Measurements from ENCODE around the gene KCNG2. TPM values are rescaled to one million over a fixed set of nuclear protein-coding genes. Genes with fewer than 3 reads are reported as not detected.

KCNG2 gene
- total RNA-seq, 1 donor from 2014 or later: not detected

- no peak for DNase-seq (ENCODE audit: low read depth, low spot score)
- TF ChIP-seq CTCF (conservative IDR thresholded peaks at IDR 0.05): no peak
- Mint-ChIP-seq H3K27ac (ENCODE audit: unreplicated experiment) (no peak overlapping the region), H3K9me3 (peaks cover 6% of the 10 kb centered on the region), H3K36me3 (ENCODE audit: low read depth) (no peaks in the 10 kb centered on the region), H3K27me3 (ENCODE audit: low read depth) (peaks cover 8% of the 10 kb centered on the region), H3K4me1 (no peaks in the 10 kb centered on the region), H3K4me3 (no peak overlapping the region)
Measured at GRCh38 chr18:79769698-79770500, 27.8 kb upstream of the KCNG2 start.

- no peak overlapping the region for H3K4me3 Mint-ChIP-seq
- no peaks in the 10 kb centered on the region for H3K4me1 Mint-ChIP-seq
- peaks cover 8% of the 10 kb centered on the region for H3K27me3 Mint-ChIP-seq (ENCODE audit: low read depth)
- H3K27ac Mint-ChIP-seq (ENCODE audit: unreplicated experiment): no peak overlapping the region
- DNase-seq (ENCODE audit: low read depth, low spot score): no peak
- no peaks in the 10 kb centered on the region for H3K36me3 Mint-ChIP-seq (ENCODE audit: low read depth)
- no peak for TF ChIP-seq CTCF (conservative IDR thresholded peaks at IDR 0.05)
- H3K9me3 Mint-ChIP-seq: peaks cover 6% of the 10 kb centered on the region
Measured at GRCh38 chr18:79770501-79770815, 27.3 kb upstream of the KCNG2 start.

GRCh38 chr18:79770826-79771225 is 26.9 kb upstream of the KCNG2 start:
- no peak overlapping the region for H3K27ac Mint-ChIP-seq (ENCODE audit: unreplicated experiment)
- H3K4me3 Mint-ChIP-seq: no peak overlapping the region
- DNase-seq (ENCODE audit: low read depth, low spot score): no peak
- peaks cover 6% of the 10 kb centered on the region for H3K9me3 Mint-ChIP-seq
- H3K4me1 Mint-ChIP-seq: no peaks in the 10 kb centered on the region
- peaks cover 8% of the 10 kb centered on the region for H3K27me3 Mint-ChIP-seq (ENCODE audit: low read depth)
- no peak for TF ChIP-seq CTCF (conservative IDR thresholded peaks at IDR 0.05)
- no peaks in the 10 kb centered on the region for H3K36me3 Mint-ChIP-seq (ENCODE audit: low read depth)

- no peak overlapping the region for H3K27ac Mint-ChIP-seq (ENCODE audit: unreplicated experiment)
- H3K36me3 Mint-ChIP-seq (ENCODE audit: low read depth): no peaks in the 10 kb centered on the region
- no peak for TF ChIP-seq CTCF (conservative IDR thresholded peaks at IDR 0.05)
- no peak overlapping the region for H3K4me3 Mint-ChIP-seq
- no peak for DNase-seq (ENCODE audit: low read depth, low spot score)
- peaks cover 6% of the 10 kb centered on the region for H3K9me3 Mint-ChIP-seq
- no peaks in the 10 kb centered on the region for H3K4me1 Mint-ChIP-seq
- H3K27me3 Mint-ChIP-seq (ENCODE audit: low read depth): peaks cover 8% of the 10 kb centered on the region
Measured at GRCh38 chr18:79771446-79772107, 26.2 kb upstream of the KCNG2 start.

GRCh38 chr18:79772108-79772864 is 25.5 kb upstream of the KCNG2 start:
- Mint-ChIP-seq H3K27me3 (ENCODE audit: low read depth) (peaks cover 15% of the 10 kb centered on the region), H3K36me3 (ENCODE audit: low read depth) (no peaks in the 10 kb centered on the region), H3K27ac (ENCODE audit: unreplicated experiment) (no peak overlapping the region), H3K4me1 (no peaks in the 10 kb centered on the region), H3K9me3 (peaks cover 10% of the 10 kb centered on the region), H3K4me3 (no peak overlapping the region)
- TF ChIP-seq CTCF (conservative IDR thresholded peaks at IDR 0.05): no peak
- no peak for DNase-seq (ENCODE audit: low read depth, low spot score)
